ENCODE measurements around the gene CACNA1I. TPM values are rescaled to one million over a fixed set of nuclear protein-coding genes. Genes with fewer than 3 reads are reported as not detected.

Gene CACNA1I
- total RNA-seq, 4 donors from 2014 or later, result under 0.01 to 0.39 (median 0.33) TPM; not detected in 1

- Histone ChIP-seq H3K27ac (replicated peaks in 1 of 4) (no peak overlapping the region), H3K4me1 (no peaks in the 10 kb centered on the region), H3K27me3 (peaks cover 0 to 51% (median 0%) of the 10 kb centered on the region in 4 donors), H3K9me3 (no peaks in the 10 kb centered on the region), H3K36me3 (no peaks in the 10 kb centered on the region), H3K4me3 (no peak overlapping the region)
- TF ChIP-seq EP300 (IDR thresholded peaks at IDR 0.05), result no peak
- no peak for TF ChIP-seq POLR2AphosphoS5 (IDR thresholded peaks at IDR 0.05)
- TF ChIP-seq POLR2A (IDR thresholded peaks at IDR 0.05; ENCODE audit: low read depth), result no peak
- no peak for TF ChIP-seq CTCF (IDR thresholded peaks at IDR 0.05)
- intact Hi-C loops (cut with DNase I), result no loop called here
- DNase-seq (ENCODE audit: extremely low spot score), result no peak
- WGBS, result 30% methylated on average over 4 of the region's 5 CpGs
These were observed 9.5 kb downstream of the CACNA1I start for GRCh38 chr22:39580006-39580441.

GRCh38 chr22:39580795-39581194, 10.2 kb downstream of the CACNA1I start:
- Histone ChIP-seq H3K4me1 (no peaks in the 10 kb centered on the region), H3K27ac (replicated peaks in 1 of 4) (no peak overlapping the region), H3K36me3 (no peaks in the 10 kb centered on the region), H3K4me3 (no peak overlapping the region), H3K27me3 (peaks cover 0 to 51% (median 0%) of the 10 kb centered on the region in 4 donors), H3K9me3 (no peaks in the 10 kb centered on the region)
- intact Hi-C loops (cut with DNase I), result no loop called here
- TF ChIP-seq EP300 (IDR thresholded peaks at IDR 0.05) (no peak), POLR2A (IDR thresholded peaks at IDR 0.05; ENCODE audit: low read depth) (no peak), POLR2AphosphoS5 (IDR thresholded peaks at IDR 0.05) (no peak), CTCF (IDR thresholded peaks at IDR 0.05) (no peak)
- no peak for DNase-seq (ENCODE audit: extremely low spot score)
- 97% methylated on average over 6 of the region's 6 CpGs for WGBS

- no peaks in the 10 kb centered on the region for H3K36me3 ChIP-seq
- H3K27ac ChIP-seq (replicated peaks in 1 of 4), result no peak overlapping the region
- no peaks in the 10 kb centered on the region for H3K9me3 ChIP-seq
- TF ChIP-seq EP300 (IDR thresholded peaks at IDR 0.05) (no peak), CTCF (IDR thresholded peaks at IDR 0.05) (no peak), POLR2AphosphoS5 (IDR thresholded peaks at IDR 0.05) (no peak), POLR2A (IDR thresholded peaks at IDR 0.05; ENCODE audit: low read depth) (no peak)
- DNase-seq (ENCODE audit: extremely low spot score), result no peak
- no peaks in the 10 kb centered on the region for H3K4me1 ChIP-seq
- H3K4me3 ChIP-seq, result no peak overlapping the region
- intact Hi-C loops (cut with DNase I), result no loop called here
- peaks cover 0 to 51% (median 0%) of the 10 kb centered on the region in 4 donors for H3K27me3 ChIP-seq
- 93% methylated on average over 8 of the region's 8 CpGs for WGBS
These were observed 10.8 kb downstream of the CACNA1I start for GRCh38 chr22:39581303-39581702.

- no peak for DNase-seq (ENCODE audit: extremely low spot score)
- H3K27me3 ChIP-seq, result peaks cover 0 to 41% (median 0%) of the 10 kb centered on the region in 4 donors
- no peak overlapping the region for H3K27ac ChIP-seq (replicated peaks in 1 of 4)
- WGBS, result 60% methylated on average over 3 of the region's 3 CpGs
- no peak for TF ChIP-seq POLR2AphosphoS5 (IDR thresholded peaks at IDR 0.05)
- no peak overlapping the region for H3K4me3 ChIP-seq
- no peaks in the 10 kb centered on the region for H3K36me3 ChIP-seq
- no peaks in the 10 kb centered on the region for H3K9me3 ChIP-seq
- intact Hi-C loops (cut with DNase I), result no loop called here
- H3K4me1 ChIP-seq, result no peaks in the 10 kb centered on the region
These were observed 12.6 kb downstream of the CACNA1I start for GRCh38 chr22:39583066-39583667.

- Histone ChIP-seq H3K4me1 (peaks cover 0 to 8% (median 5%) of the 10 kb centered on the region in 4 donors), H3K36me3 (no peaks in the 10 kb centered on the region), H3K4me3 (no peak overlapping the region), H3K9me3 (no peaks in the 10 kb centered on the region), H3K27me3 (peaks cover 0 to 65% (median 0%) of the 10 kb centered on the region in 4 donors), H3K27ac (replicated peaks in 1 of 4) (no peak overlapping the region)
- WGBS, result 77% methylated on average over 8 of the region's 11 CpGs
- TF ChIP-seq POLR2AphosphoS5 (IDR thresholded peaks at IDR 0.05) (no peak), POLR2A (IDR thresholded peaks at IDR 0.05; ENCODE audit: low read depth) (no peak), EP300 (IDR thresholded peaks at IDR 0.05) (no peak), CTCF (IDR thresholded peaks at IDR 0.05) (no peak)
- intact Hi-C loops (cut with DNase I), result no loop called here
- DNase-seq (ENCODE audit: extremely low spot score), result no peak
These were observed 19.3 kb downstream of the CACNA1I start for GRCh38 chr22:39589875-39590274.

Measured in esophagus muscularis mucosa (tissue), 4 donors.